NCI-H2081 (cell line): ENCODE results near the gene CPNE4.

Source experiments
- DNase-seq, 2 experiments: peaks; one replicate each; lab custom pipeline; 2025; lab: John Stamatoyannopoulos, UW

CPNE4 gene

GRCh38 chr3:131880948-131881347 lies 153.9 kb downstream of the CPNE4 start:
- DNase-seq = no peak

- no peak for DNase-seq
Measured at GRCh38 chr3:131868203-131868602, 166.6 kb downstream of the CPNE4 start.

- no peak for DNase-seq
Measured at GRCh38 chr3:131856171-131856570, 178.6 kb downstream of the CPNE4 start.

DNA sequence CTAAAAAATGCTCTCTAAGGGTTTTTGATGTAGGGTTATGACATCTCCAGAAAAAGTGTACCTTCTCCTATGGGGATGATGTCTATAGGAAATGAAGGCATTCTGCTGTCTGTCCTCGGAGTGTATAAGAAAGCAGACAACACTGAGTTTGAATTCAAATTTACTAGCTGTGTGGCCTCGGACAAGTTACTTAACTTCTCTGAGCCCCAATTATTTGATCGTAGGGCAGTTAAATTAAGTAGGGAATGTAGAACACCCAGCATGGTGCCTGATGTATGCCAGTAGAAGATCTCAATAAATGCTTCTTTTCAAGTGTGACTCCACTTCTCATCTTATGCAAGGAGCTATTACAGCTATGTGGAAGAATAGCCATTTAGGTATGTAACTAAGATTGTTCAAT lies 184.6 kb downstream of the CPNE4 start:
- DNase-seq = no peak

GRCh38 chr3:131849616-131850015 lies 185.2 kb downstream of the CPNE4 start:
- DNase-seq = no peak

DNA sequence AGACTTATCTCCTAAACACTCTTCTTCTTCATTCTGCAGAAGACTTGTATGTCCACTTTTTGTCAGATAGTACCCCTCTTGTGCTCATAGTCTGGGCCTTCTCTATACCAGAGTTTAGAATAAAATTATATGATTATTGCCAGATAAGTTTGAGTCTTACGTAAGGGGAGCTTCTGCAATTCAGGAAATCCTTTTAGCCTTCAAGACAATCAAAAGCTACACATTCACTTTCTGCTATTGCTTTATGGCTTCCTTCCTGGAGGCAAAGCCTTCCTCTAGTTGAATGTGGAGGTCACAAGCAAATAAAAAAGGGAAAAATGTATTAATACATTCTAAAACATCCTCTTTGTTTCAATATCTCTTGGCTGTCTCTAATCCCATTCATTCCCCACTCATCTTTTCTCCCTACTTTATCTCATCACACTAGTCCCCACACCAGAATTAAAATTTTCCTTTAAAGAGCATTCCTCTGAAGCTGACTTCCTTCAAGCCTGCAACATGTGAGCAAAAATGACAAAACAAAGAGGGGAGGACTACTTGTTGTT lies 186.8 kb downstream of the CPNE4 start:
- no peak for DNase-seq

DNA sequence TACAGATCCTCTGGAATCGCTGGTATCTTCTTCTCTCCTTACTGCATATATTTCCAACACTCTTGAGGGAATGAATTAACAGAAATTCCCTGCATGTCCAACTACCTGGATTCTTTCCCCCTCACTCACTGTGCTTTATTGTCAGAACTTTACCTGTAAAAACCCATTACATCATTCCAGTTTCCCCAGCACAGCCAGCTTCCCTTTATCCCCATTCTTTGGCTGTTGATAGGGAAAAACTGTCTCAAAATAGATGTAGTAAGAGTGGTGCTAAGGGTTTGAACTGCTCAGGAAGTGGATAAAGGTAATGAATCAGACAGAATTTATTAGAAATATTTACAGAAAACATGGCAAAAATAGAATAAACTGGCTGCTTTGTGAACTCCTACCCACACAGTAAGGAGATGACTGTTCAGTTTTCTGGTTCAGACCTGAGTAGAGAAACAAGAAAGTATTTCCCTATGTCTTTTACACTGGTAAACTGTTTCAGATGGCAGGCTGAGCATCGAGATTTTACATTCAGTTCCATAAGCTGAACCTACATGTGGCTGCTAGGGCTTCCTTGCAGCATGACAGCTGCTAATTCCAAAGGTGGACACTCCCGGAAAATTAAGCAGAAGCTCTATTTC lies 188.4 kb downstream of the CPNE4 start:
- DNase-seq = no peak

- peak; percentile 32 to 67 for DNase-seq
Measured at GRCh38 chr3:131843174-131843573, 191.6 kb downstream of the CPNE4 start.

GRCh38 chr3:131840156-131840797 lies 194.5 kb downstream of the CPNE4 start:
- DNase-seq = no peak

DNA sequence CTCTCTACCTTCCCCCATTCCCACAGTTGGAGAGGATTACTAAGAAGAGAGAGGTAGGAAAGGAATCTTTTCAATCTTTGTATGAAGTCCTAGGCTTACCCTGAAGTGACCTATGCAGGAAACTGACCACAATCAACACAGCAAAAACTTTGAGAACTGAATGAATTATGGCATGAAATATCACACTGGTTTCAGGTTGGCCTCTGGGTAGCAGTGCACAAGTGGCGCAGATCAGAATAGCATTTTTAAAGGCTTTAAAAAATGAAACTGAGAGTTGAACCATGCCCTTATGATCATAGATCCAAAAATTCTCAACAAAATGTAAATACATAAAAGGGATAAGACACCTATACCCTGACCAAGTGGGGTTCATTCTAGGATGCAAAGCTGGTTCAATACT lies 198.9 kb downstream of the CPNE4 start:
- no peak for DNase-seq

DNA sequence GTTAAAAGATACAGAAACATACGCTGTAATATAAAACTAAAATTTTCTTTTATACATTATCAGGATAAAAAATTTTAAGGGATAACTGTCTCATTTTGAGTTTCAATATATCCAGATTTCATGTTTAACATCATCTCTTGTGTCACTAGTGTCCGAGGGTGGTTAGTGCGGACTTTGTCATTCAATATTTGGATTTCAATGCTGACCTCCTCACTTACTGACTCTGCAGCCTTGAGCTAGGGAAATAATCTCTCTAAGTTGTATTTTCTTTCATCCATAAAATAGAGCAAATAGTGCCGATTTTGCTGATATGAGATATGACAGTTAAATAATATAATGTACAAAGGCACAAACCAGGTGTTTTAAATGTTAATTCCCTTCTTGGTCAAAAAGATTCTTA lies 203.2 kb downstream of the CPNE4 start:
- DNase-seq = no peak

GRCh38 chr3:131821191-131821762 lies 213.5 kb downstream of the CPNE4 start:
- no peak for DNase-seq

GRCh38 chr3:131819381-131820055 lies 215.3 kb downstream of the CPNE4 start:
- no peak for DNase-seq

DNA sequence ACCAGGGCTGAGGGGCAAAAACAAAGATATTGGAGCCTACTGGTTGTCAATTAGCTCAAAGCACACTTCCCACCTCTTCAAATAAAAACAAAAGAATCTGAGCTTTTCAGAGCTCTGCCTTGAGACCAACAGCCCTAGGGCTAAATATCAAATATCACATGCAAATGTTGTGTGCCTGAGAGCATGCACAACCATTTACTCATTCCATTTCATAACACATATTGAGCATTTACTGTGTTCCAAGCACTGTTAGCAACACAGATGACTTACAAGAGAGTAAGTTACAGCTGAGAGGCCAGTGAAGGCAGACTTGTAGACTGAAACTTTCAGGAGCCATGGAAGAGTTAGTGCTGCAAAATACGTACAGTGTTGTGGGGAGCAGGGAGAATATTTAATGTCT lies 222.4 kb downstream of the CPNE4 start:
- no peak for DNase-seq

DNA sequence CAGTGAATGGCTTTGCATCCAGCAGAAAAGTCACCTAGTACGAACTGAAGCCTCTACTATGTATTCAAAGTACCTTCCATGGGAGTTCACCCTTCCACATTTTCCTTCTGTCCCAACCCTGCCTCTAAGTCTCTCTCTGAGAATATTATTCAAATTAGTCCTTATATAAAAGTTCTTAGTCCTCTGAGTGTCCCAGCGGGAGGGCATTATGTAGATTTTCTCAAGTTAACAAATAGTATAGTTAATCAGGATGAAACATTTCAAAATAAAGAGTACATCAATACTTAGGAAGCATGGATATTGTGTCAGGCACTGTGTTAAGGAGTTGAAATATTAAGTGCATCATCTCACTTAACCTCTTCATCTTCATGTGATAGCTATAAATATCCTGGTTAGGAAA lies 223.3 kb downstream of the CPNE4 start:
- DNase-seq = no peak

DNA sequence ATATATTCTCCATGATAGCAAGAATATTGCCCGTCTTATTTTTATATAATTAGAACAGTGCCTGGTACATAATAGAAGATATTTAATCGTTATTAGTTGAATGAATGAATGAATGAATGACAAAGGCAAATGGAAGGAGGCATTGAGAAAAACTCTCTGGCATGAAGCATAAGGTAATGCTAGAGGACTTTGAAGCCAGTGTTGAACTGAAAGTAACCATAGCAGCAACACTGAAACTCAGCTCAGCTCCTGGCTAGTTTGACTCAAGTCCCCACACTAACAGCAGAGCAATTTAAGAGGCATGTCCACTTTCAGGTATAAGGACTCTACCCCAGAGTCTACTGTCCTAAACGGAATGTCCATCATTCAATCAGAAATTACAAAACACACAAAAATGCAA lies 227.0 kb downstream of the CPNE4 start:
- DNase-seq = no peak

GRCh38 chr3:131806736-131807135 lies 228.1 kb downstream of the CPNE4 start:
- DNase-seq = no peak

DNA sequence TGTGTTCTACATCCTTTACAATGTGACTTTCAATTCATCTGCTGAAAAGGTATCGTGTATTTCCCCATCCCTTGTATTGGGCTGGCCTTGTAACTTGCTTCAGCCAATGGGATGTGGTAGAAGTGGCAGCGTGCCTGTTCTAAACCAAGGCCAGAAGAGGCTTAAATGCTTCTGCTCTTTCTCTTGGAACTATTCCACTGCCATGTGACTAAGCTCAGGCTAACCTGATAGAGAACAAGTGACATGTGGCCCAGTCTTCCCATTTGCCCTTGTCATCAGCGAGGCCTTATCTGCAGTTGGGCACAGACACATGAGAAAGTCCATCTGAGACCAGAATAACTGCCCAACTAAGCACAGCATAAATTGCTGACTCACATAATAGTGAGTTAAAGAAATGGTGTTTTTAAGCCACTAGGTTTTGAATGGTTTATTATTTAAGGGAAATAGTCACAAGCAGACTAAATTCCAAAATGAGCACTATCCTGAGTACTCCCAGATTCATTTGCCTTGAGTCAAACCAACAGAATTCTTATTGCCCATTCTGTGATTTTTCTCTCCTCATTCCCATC lies 230.2 kb downstream of the CPNE4 start:
- DNase-seq = no peak

- no peak for DNase-seq
Measured at GRCh38 chr3:131803113-131803512, 231.7 kb downstream of the CPNE4 start.

GRCh38 chr3:131802029-131802428 lies 232.8 kb downstream of the CPNE4 start:
- no peak for DNase-seq

DNA sequence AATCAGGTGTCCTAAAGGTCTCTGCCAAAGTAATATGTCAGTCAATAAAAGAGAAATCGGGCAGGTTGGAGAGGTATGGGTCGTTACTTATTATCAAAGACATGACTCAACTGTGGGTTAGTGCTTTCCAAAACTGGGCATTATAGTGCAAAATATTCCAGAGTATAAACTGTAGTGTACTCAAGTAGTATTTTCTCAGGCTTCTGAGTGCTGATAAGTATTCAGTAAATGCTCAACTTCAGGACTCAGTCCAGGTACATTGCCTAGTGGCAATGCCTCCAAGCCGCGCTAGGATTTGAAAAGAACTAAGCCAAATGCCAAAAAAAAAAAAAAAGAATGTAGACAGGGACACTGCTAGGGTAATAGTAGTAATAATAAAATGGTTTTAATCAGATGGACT lies 233.2 kb downstream of the CPNE4 start:
- DNase-seq = no peak

- no peak for DNase-seq
Measured at GRCh38 chr3:131797776-131798175, 237.0 kb downstream of the CPNE4 start.
